Mucosa of rectum (tissue), 2 donors: ENCODE data around the gene NAXD.

Experiments
- H3K27ac ChIP-seq, 2 donors: one replicate each; pipeline ENCODE4 v1.7.0; 2013; ENCODE audit warnings: inconsistent platforms in 2 of 2, low read depth in 2 of 2, low read length in 2 of 2
- H3K27me3 ChIP-seq, 2 donors: one replicate each; pipeline ENCODE4 v1.7.0; 2013; ENCODE audit warnings: low read length in 2 of 2; ENCODE audit not compliant: control insufficient read depth in 2 of 2, insufficient read depth in 2 of 2
- H3K36me3 ChIP-seq, 2 donors: one replicate each; pipeline ENCODE4 v1.7.0; 2013; ENCODE audit warnings: low read length in 2 of 2; ENCODE audit not compliant: control insufficient read depth in 2 of 2, insufficient read depth in 2 of 2
- H3K4me1 ChIP-seq, 2 donors: one replicate each; pipeline ENCODE4 v1.7.0; 2013; ENCODE audit warnings: low read length in 2 of 2, mild to moderate bottlenecking in 1 of 2; ENCODE audit not compliant: control insufficient read depth in 2 of 2, insufficient read depth in 2 of 2
- H3K4me3 ChIP-seq, 2 donors: one replicate each; pipeline ENCODE4 v1.7.0; 2013; ENCODE audit warnings: low read length in 2 of 2
- H3K9ac ChIP-seq, 2 donors: one replicate each; pipeline ENCODE4 v1.7.0; 2013; ENCODE audit warnings: low read length in 2 of 2, low read depth in 1 of 2, mild to moderate bottlenecking in 1 of 2
- H3K9me3 ChIP-seq, 2 donors: one replicate each; pipeline ENCODE4 v1.7.0; 2013; ENCODE audit warnings: low read length in 2 of 2; ENCODE audit not compliant: control insufficient read depth in 2 of 2
- donor health status: healthy.
- donor health status: Normal muscosa, but diverticular disease.

Gene NAXD

GRCh38 chr13:110616103-110617101 lies 1.1 kb downstream of the NAXD start:
- Histone ChIP-seq H3K9me3 (no peaks in the 10 kb centered on the region), H3K9ac (peak overlapping the region; percentile 84 to 95), H3K36me3 (no peaks in the 10 kb centered on the region), H3K4me3 (peak overlapping the region; percentile 79 to 92), H3K27ac (peak overlapping the region; percentile 93 to 95), H3K27me3 (no peaks in the 10 kb centered on the region), H3K4me1 (peaks cover 22 to 24% of the 10 kb centered on the region in 2 donors)

GRCh38 chr13:110617321-110618072 lies 2.2 kb downstream of the NAXD start:
- Histone ChIP-seq H3K9ac (peak overlapping the region in 1 of 2 donors; percentile 95), H3K4me3 (no peak overlapping the region), H3K9me3 (no peaks in the 10 kb centered on the region), H3K4me1 (peaks cover 22 to 24% of the 10 kb centered on the region in 2 donors), H3K27ac (peak overlapping the region; percentile 40 to 93), H3K27me3 (no peaks in the 10 kb centered on the region), H3K36me3 (peaks cover 4% of the 10 kb centered on the region in 2 donors)

- peaks cover 22 to 24% of the 10 kb centered on the region in 2 donors for H3K4me1 ChIP-seq
Measured at GRCh38 chr13:110618167-110618566, 2.8 kb downstream of the NAXD start.

GRCh38 chr13:110618780-110619179 lies 3.4 kb downstream of the NAXD start:
- Histone ChIP-seq H3K27ac (no peak overlapping the region), H3K27me3 (no peaks in the 10 kb centered on the region), H3K4me3 (no peak overlapping the region), H3K9ac (no peak overlapping the region), H3K9me3 (no peaks in the 10 kb centered on the region), H3K4me1 (peaks cover 22 to 24% of the 10 kb centered on the region in 2 donors), H3K36me3 (peaks cover 9 to 14% of the 10 kb centered on the region in 2 donors)

More at GRCh38 chr13:110618167-110618566, 2.8 kb downstream of the NAXD start:
- Histone ChIP-seq H3K36me3 (peaks cover 9 to 11% of the 10 kb centered on the region in 2 donors), H3K9me3 (no peaks in the 10 kb centered on the region), H3K27me3 (no peaks in the 10 kb centered on the region), H3K4me3 (no peak overlapping the region), H3K9ac (no peak overlapping the region), H3K27ac (no peak overlapping the region)

GRCh38 chr13:110620596-110620995 lies 5.3 kb downstream of the NAXD start:
- Histone ChIP-seq H3K36me3 (peaks cover 16 to 20% of the 10 kb centered on the region in 2 donors), H3K9ac (no peak overlapping the region), H3K27ac (no peak overlapping the region), H3K27me3 (no peaks in the 10 kb centered on the region), H3K9me3 (no peaks in the 10 kb centered on the region), H3K4me1 (peaks cover 22 to 27% of the 10 kb centered on the region in 2 donors), H3K4me3 (no peak overlapping the region)

- Histone ChIP-seq H3K4me1 (peaks cover 7 to 16% of the 10 kb centered on the region in 2 donors), H3K36me3 (peaks cover 39 to 48% of the 10 kb centered on the region in 2 donors), H3K27me3 (no peaks in the 10 kb centered on the region), H3K9ac (peak overlapping the region; percentile 24 to 40), H3K9me3 (no peaks in the 10 kb centered on the region), H3K27ac (peak overlapping the region; percentile 75 to 82), H3K4me3 (peak overlapping the region in 1 of 2 donors; percentile 7)
Measured at GRCh38 chr13:110624766-110625756, 9.7 kb downstream of the NAXD start.

GRCh38 chr13:110625771-110626321 lies 10.5 kb downstream of the NAXD start:
- peak overlapping the region; percentile 75 to 82 for H3K27ac ChIP-seq
- peak overlapping the region; percentile 24 to 40 for H3K9ac ChIP-seq
- H3K27me3 ChIP-seq: no peaks in the 10 kb centered on the region
- peaks cover 41 to 52% of the 10 kb centered on the region in 2 donors for H3K36me3 ChIP-seq
- H3K4me3 ChIP-seq: peak overlapping the region in 1 of 2 donors; percentile 7
- no peaks in the 10 kb centered on the region for H3K9me3 ChIP-seq
- H3K4me1 ChIP-seq: peaks cover 7 to 16% of the 10 kb centered on the region in 2 donors

- H3K9ac ChIP-seq: no peak overlapping the region
- H3K27ac ChIP-seq: peak overlapping the region; percentile 75 to 82
- peaks cover 46 to 55% of the 10 kb centered on the region in 2 donors for H3K36me3 ChIP-seq
Measured at GRCh38 chr13:110626521-110626920, 11.2 kb downstream of the NAXD start.

GRCh38 chr13:110627351-110627750 lies 12.0 kb downstream of the NAXD start:
- H3K4me3 ChIP-seq: no peak overlapping the region
- no peaks in the 10 kb centered on the region for H3K27me3 ChIP-seq
- peaks cover 46 to 55% of the 10 kb centered on the region in 2 donors for H3K36me3 ChIP-seq
- H3K27ac ChIP-seq: no peak overlapping the region
- H3K4me1 ChIP-seq: peaks cover 7 to 16% of the 10 kb centered on the region in 2 donors
- no peak overlapping the region for H3K9ac ChIP-seq
- no peaks in the 10 kb centered on the region for H3K9me3 ChIP-seq

More at GRCh38 chr13:110626521-110626920, 11.2 kb downstream of the NAXD start:
- Histone ChIP-seq H3K27me3 (no peaks in the 10 kb centered on the region), H3K4me3 (no peak overlapping the region), H3K9me3 (no peaks in the 10 kb centered on the region), H3K4me1 (peaks cover 7 to 16% of the 10 kb centered on the region in 2 donors)
